Activated naive CD8-positive, alpha-beta T cell treated with anti-CD3 and anti-CD28 coated beads, Interleukin-2, amount 50 U/mL, for 24 hours (primary cell): ENCODE data around the gene NUFIP1.

Experiments
- ATAC-seq: fragments of 150-1000 bp; cut with Tn5 transposase; one replicate; pipeline ENCODE4 v1.10.0; 2021
- DNase-seq: peaks from one replicate; pipeline ENCODE4 v3.0.0; 2021
- H3K27ac Mint-ChIP-seq: one replicate; pipeline ENCODE4 v1.8.0; 2021; ENCODE audit warnings: mild to moderate bottlenecking, mixed read lengths
- H3K27me3 Mint-ChIP-seq: one replicate; pipeline ENCODE4 v1.8.0; 2021; ENCODE audit warnings: mixed read lengths
- H3K36me3 Mint-ChIP-seq: one replicate; pipeline ENCODE4 v1.8.0; 2021; ENCODE audit warnings: low read depth, mixed read lengths
- H3K4me1 Mint-ChIP-seq: one replicate; pipeline ENCODE4 v1.8.0; 2021; ENCODE audit warnings: mixed read lengths
- H3K4me3 Mint-ChIP-seq: one replicate; pipeline ENCODE4 v1.8.0; 2021; ENCODE audit warnings: mild to moderate bottlenecking, moderate library complexity, mixed read lengths
- H3K9me3 Mint-ChIP-seq: one replicate; pipeline ENCODE4 v1.8.0; 2021; ENCODE audit warnings: mixed read lengths

The NUFIP1 gene

GRCh38 chr13:44895264-44895952 is 93.9 kb downstream of the NUFIP1 start:
- peaks cover 7% of the 10 kb centered on the region for H3K27me3 Mint-ChIP-seq
- no peaks in the 10 kb centered on the region for H3K9me3 Mint-ChIP-seq
- no peaks in the 10 kb centered on the region for H3K4me1 Mint-ChIP-seq
- H3K4me3 Mint-ChIP-seq = no peak overlapping the region
- H3K36me3 Mint-ChIP-seq = no peaks in the 10 kb centered on the region
- no peak overlapping the region for H3K27ac Mint-ChIP-seq
- no peak for DNase-seq
- ATAC-seq = no peak

GRCh38 chr13:44894001-44894770 is 95.1 kb downstream of the NUFIP1 start:
- Mint-ChIP-seq H3K27me3 (peaks cover 6% of the 10 kb centered on the region), H3K4me3 (no peak overlapping the region), H3K4me1 (no peaks in the 10 kb centered on the region), H3K9me3 (no peaks in the 10 kb centered on the region), H3K36me3 (no peaks in the 10 kb centered on the region), H3K27ac (no peak overlapping the region)
- ATAC-seq (no peak), DNase-seq (no peak)
